HepG2 (cell line): ENCODE measurements around the gene CD84.
"Not testable (repeated sequence)": the region's sequence is repeated elsewhere in the genome, so short reads cannot be mapped to it uniquely, and the experiment has no call there.

ENCODE experiments used
- FIP1L1 ChIP-seq: fragments of 200-400 bp; formaldehyde crosslinking; IDR thresholded peaks from 2 replicates; pipeline ENCODE4 v1.6.1; 2018; ENCODE audit warnings: low read depth, mild to moderate bottlenecking, low read length, moderate library complexity, borderline replicate concordance; ENCODE audit not compliant: insufficient read depth
- JUND ChIP-seq: sonication (generic); formaldehyde crosslinking; IDR thresholded peaks from 2 replicates; pipeline ENCODE4 v1.8.0; 2022; ENCODE audit warnings: mild to moderate bottlenecking, missing genetic modification reagents
- MATR3 ChIP-seq: sonication (generic); formaldehyde crosslinking; IDR thresholded peaks from 2 replicates; pipeline ENCODE4 v1.4.0; 2020; ENCODE audit warnings: missing genetic modification reagents
- POLR2A ChIP-seq, 2 experiments: IDR thresholded peaks; 2 replicates each; pipeline ENCODE4 v1.6.1; 2011; ENCODE audit warnings: low read depth in 2 of 2, low read length in 2 of 2, mild to moderate bottlenecking in 1 of 2, moderate library complexity in 1 of 2; ENCODE audit not compliant: insufficient read depth in 1 of 2
- SMAD9 ChIP-seq: sonication (generic); formaldehyde crosslinking; IDR thresholded peaks from 2 replicates; pipeline ENCODE4 v1.5.1; 2020; ENCODE audit warnings: mild to moderate bottlenecking, missing genetic modification reagents
- TEAD2 ChIP-seq: sonication (generic); formaldehyde crosslinking; IDR thresholded peaks from 2 replicates; pipeline ENCODE4 v1.9.0; 2021; ENCODE audit warnings: missing genetic modification reagents
- ZNF275 ChIP-seq: sonication (generic); formaldehyde crosslinking; IDR thresholded peaks from 2 replicates; pipeline ENCODE4 v1.8.0; 2022; ENCODE audit warnings: missing genetic modification reagents, mild to moderate bottlenecking, inconsistent platforms, borderline replicate concordance
- TF ChIP-seq, protein P1 (sequence below): sonication (generic); formaldehyde crosslinking; IDR thresholded peaks from 2 replicates; pipeline ENCODE4 v1.5.0; 2020; ENCODE audit warnings: mild to moderate bottlenecking, missing genetic modification reagents
- TF ChIP-seq, protein P2 (sequence below): sonication (generic); formaldehyde crosslinking; IDR thresholded peaks from 2 replicates; pipeline ENCODE4 v1.5.0; 2020; ENCODE audit warnings: missing genetic modification reagents
- TF ChIP-seq, protein P3 (sequence below): fragments of 450-650 bp; IDR thresholded peaks from 2 replicates; pipeline ENCODE4 v1.6.1; 2016
- TF ChIP-seq, protein P4 (sequence below), 2 experiments: sonication (generic) in 1 of 2; formaldehyde crosslinking in 1 of 2; IDR thresholded peaks; 2 replicates each; pipeline versions ENCODE4 v1.5.1 to v1.6.1; 2011 to 2020; ENCODE audit warnings: borderline replicate concordance in 1 of 2, low read depth in 1 of 2, low read length in 1 of 2, mild to moderate bottlenecking in 1 of 2, missing genetic modification reagents in 1 of 2, moderate library complexity in 1 of 2

DNA sequence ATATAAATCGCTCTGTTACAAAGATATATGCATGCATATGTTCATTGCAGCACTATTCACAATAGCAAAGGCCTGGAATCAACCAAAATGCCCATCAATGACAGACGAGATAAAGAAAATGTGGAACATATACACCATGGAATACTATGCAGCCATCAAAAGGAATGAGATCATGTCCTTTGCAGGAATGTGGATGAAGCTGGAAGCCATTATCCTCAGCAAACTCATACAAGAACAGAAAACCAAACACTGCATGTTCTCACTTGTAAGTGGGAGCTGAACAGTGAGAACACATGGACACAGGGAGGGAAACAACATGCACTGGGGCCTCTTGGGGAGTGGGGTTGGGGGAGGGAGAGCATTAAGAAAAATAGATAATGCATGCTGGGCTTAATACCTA is 61.8 kb downstream of the CD84 start:
- not testable (repeated sequence) for TF ChIP-seq SMAD9 (CRISPR knock-in tag); JUND; POLR2A (IDR thresholded peaks at IDR 0.05; ENCODE audit: insufficient read depth in 1 of 2, low read depth in 2 of 2, low read length in 2 of 2); FIP1L1; ZNF275 (CRISPR knock-in tag); MATR3; TEAD2
- TF ChIP-seq, protein P1, sequence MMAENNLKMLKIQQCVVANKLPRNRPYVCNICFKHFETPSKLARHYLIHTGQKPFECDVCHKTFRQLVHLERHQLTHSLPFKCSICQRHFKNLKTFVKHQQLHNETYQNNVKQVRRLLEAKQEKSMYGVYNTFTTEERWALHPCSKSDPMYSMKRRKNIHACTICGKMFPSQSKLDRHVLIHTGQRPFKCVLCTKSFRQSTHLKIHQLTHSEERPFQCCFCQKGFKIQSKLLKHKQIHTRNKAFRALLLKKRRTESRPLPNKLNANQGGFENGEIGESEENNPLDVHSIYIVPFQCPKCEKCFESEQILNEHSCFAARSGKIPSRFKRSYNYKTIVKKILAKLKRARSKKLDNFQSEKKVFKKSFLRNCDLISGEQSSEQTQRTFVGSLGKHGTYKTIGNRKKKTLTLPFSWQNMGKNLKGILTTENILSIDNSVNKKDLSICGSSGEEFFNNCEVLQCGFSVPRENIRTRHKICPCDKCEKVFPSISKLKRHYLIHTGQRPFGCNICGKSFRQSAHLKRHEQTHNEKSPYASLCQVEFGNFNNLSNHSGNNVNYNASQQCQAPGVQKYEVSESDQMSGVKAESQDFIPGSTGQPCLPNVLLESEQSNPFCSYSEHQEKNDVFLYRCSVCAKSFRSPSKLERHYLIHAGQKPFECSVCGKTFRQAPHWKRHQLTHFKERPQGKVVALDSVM (CRISPR knock-in tag), result not testable (repeated sequence)
- TF ChIP-seq, protein P2, sequence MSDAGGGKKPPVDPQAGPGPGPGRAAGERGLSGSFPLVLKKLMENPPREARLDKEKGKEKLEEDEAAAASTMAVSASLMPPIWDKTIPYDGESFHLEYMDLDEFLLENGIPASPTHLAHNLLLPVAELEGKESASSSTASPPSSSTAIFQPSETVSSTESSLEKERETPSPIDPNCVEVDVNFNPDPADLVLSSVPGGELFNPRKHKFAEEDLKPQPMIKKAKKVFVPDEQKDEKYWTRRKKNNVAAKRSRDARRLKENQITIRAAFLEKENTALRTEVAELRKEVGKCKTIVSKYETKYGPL (CRISPR knock-in tag), result not testable (repeated sequence)
- TF ChIP-seq, protein P3, sequence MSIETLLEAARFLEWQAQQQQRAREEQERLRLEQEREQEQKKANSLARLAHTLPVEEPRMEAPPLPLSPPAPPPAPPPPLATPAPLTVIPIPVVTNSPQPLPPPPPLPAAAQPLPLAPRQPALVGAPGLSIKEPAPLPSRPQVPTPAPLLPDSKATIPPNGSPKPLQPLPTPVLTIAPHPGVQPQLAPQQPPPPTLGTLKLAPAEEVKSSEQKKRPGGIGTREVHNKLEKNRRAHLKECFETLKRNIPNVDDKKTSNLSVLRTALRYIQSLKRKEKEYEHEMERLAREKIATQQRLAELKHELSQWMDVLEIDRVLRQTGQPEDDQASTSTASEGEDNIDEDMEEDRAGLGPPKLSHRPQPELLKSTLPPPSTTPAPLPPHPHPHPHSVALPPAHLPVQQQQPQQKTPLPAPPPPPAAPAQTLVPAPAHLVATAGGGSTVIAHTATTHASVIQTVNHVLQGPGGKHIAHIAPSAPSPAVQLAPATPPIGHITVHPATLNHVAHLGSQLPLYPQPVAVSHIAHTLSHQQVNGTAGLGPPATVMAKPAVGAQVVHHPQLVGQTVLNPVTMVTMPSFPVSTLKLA, result not testable (repeated sequence)
- TF ChIP-seq, protein P4, sequence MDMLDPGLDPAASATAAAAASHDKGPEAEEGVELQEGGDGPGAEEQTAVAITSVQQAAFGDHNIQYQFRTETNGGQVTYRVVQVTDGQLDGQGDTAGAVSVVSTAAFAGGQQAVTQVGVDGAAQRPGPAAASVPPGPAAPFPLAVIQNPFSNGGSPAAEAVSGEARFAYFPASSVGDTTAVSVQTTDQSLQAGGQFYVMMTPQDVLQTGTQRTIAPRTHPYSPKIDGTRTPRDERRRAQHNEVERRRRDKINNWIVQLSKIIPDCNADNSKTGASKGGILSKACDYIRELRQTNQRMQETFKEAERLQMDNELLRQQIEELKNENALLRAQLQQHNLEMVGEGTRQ (IDR thresholded peaks at IDR 0.05; ENCODE audit: low read depth, low read length), result not testable (repeated sequence)
- TF ChIP-seq, protein P4 (CRISPR knock-in tag; IDR thresholded peaks at IDR 0.05; ENCODE audit: borderline replicate concordance), result not testable (repeated sequence)
